ENCODE data around the gene SLC12A3. TPM values are rescaled to one million over a fixed set of nuclear protein-coding genes. Genes with fewer than 3 reads are reported as not detected.

The SLC12A3 gene
- total RNA-seq, 1 experiment from 2014 or later = not detected

DNA sequence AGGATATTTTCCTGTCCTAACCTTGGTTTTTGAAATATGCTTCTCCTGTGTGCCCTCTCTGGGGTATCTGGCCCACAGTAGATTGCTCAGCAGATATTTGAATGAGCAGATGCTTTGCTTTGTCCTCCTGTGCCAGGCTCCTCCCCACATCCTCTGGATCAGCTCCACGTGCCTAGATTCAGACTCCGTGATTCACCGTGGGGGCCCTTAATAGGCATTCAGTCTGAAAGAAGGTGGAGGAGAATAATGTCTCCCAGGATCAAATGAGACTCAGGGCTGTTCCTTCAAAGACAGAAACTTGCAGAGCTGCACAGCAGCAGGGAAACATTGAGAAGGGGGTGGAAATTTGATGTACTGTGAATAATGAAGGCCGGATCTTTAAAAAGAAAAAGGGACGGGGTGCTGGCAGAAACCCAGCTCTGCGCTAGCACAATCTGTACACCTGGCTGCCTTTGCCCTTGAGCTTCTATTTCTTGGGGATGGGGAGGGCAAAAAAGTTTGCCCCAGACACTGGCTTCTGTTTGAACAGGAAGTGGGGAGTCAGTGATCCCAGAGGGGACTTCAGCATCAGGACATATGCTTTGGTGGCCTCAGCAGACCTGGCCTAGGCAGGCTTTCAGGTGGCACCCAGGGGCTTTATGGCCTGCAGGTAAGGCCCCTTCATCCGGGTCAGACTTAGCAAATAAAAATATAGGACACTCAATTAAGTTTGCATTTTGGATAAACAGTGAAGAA is 15.9 kb upstream of the SLC12A3 start:
- ChIA-PET POLR2A (no interaction called here), CTCF (interaction anchor here (2.1 kb wide), 2 partner anchors 62 to 248 kb away, joined by 6 to 7 read pairs; no protein-coding TSS in a partner anchor)
- H3K27ac Mint-ChIP-seq = no peak overlapping the region
- H3K9me3 Mint-ChIP-seq = peaks cover 11% of the 10 kb centered on the region; the same call in 1 of the 2 replicates
- H3K4me1 Mint-ChIP-seq = peaks cover 31% of the 10 kb centered on the region
- DNase-seq (ENCODE audit: low spot score) (no peak), ATAC-seq (peak; percentile 55)
- H3K36me3 Mint-ChIP-seq = peaks cover 12% of the 10 kb centered on the region
- no peaks in the 10 kb centered on the region for H3K27me3 Mint-ChIP-seq (ENCODE audit: low read depth)
- H3K4me3 Mint-ChIP-seq = no peak overlapping the region
- TF ChIP-seq, protein P1, sequence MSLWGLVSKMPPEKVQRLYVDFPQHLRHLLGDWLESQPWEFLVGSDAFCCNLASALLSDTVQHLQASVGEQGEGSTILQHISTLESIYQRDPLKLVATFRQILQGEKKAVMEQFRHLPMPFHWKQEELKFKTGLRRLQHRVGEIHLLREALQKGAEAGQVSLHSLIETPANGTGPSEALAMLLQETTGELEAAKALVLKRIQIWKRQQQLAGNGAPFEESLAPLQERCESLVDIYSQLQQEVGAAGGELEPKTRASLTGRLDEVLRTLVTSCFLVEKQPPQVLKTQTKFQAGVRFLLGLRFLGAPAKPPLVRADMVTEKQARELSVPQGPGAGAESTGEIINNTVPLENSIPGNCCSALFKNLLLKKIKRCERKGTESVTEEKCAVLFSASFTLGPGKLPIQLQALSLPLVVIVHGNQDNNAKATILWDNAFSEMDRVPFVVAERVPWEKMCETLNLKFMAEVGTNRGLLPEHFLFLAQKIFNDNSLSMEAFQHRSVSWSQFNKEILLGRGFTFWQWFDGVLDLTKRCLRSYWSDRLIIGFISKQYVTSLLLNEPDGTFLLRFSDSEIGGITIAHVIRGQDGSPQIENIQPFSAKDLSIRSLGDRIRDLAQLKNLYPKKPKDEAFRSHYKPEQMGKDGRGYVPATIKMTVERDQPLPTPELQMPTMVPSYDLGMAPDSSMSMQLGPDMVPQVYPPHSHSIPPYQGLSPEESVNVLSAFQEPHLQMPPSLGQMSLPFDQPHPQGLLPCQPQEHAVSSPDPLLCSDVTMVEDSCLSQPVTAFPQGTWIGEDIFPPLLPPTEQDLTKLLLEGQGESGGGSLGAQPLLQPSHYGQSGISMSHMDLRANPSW (CRISPR knock-in tag; conservative IDR thresholded peaks at IDR 0.05; ENCODE audit: low read depth) = no peak
- TF ChIP-seq, protein P2, sequence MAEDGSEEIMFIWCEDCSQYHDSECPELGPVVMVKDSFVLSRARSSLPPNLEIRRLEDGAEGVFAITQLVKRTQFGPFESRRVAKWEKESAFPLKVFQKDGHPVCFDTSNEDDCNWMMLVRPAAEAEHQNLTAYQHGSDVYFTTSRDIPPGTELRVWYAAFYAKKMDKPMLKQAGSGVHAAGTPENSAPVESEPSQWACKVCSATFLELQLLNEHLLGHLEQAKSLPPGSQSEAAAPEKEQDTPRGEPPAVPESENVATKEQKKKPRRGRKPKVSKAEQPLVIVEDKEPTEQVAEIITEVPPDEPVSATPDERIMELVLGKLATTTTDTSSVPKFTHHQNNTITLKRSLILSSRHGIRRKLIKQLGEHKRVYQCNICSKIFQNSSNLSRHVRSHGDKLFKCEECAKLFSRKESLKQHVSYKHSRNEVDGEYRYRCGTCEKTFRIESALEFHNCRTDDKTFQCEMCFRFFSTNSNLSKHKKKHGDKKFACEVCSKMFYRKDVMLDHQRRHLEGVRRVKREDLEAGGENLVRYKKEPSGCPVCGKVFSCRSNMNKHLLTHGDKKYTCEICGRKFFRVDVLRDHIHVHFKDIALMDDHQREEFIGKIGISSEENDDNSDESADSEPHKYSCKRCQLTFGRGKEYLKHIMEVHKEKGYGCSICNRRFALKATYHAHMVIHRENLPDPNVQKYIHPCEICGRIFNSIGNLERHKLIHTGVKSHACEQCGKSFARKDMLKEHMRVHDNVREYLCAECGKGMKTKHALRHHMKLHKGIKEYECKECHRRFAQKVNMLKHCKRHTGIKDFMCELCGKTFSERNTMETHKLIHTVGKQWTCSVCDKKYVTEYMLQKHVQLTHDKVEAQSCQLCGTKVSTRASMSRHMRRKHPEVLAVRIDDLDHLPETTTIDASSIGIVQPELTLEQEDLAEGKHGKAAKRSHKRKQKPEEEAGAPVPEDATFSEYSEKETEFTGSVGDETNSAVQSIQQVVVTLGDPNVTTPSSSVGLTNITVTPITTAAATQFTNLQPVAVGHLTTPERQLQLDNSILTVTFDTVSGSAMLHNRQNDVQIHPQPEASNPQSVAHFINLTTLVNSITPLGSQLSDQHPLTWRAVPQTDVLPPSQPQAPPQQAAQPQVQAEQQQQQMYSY (CRISPR knock-in tag; IDR thresholded peaks at IDR 0.05) = no peak
- no peak for TF ChIP-seq NR1H2 (CRISPR knock-in tag; IDR thresholded peaks at IDR 0.05)
- TF ChIP-seq ZNF121 (CRISPR knock-in tag; IDR thresholded peaks at IDR 0.05) = no peak

DNA sequence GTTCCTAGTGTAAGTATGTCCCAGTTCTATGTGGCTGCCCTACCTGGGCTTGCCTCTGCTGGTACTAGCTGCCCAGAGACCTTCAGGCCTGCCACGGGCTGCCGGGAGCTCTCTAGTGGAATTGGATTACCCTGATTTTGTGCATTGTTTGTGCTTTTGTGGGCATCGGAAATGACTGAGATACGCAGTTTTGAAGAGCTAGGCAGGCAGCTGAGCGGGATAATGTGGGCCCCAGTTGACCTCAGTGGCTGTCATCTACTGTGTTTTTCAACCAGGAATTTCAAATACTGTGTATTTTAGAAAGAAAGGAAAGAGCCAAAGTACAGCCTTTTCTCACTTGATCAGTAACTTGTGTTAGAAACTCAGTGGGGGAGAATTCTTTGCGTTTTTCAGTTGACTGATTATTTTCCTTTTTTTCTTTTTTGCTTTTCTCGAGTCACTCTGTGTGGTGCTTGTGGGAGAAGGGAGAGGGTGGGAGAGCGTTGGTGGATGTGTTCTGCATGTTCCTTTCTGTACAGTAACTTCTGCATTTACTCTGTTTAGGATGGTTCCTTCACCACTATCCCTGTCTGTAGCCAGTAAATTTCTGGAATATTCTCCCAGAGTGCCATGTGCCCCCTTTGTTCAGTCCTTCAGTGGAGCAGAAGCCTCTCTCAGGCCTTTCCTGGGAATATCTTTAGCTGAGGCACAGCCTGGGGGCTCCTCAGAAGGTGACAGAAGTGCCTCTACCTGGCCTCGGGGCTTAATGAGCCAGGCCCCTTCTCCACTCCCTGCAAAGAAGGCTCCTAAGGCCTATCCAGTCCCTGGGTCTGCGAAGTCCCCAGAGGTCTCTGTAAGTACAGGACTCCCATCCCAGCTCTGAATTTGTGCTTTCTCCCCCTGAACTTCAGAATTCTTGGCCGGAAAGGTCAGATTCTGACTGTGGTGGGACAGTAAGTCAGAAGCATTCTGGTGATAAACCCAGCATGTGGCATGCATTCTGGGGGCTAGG is 15.0 kb upstream of the SLC12A3 start:
- no peak for ATAC-seq

More for the DNA sequence above, 15.0 kb upstream of the SLC12A3 start:
- no peak overlapping the region for H3K4me3 Mint-ChIP-seq
- no peak for DNase-seq (ENCODE audit: low spot score)
- H3K27ac Mint-ChIP-seq = no peak overlapping the region
- CTCF ChIA-PET = interaction anchor here (1.2 to 2.4 kb wide), 5 partner anchors 11 to 249 kb away, joined by 5 to 10 read pairs (median 7); no protein-coding TSS in a partner anchor
- peaks cover 7% of the 10 kb centered on the region for H3K36me3 Mint-ChIP-seq
- H3K9me3 Mint-ChIP-seq = peaks cover 11% of the 10 kb centered on the region; the same call in 1 of the 2 replicates
- TF ChIP-seq SOX15 (CRISPR knock-in tag; IDR thresholded peaks at IDR 0.05) (no peak), TP53 (CRISPR knock-in tag; IDR thresholded peaks at IDR 0.05) (no peak), FOXK1 (CRISPR knock-in tag; IDR thresholded peaks at IDR 0.05) (no peak)
- TF ChIP-seq, protein P3, sequence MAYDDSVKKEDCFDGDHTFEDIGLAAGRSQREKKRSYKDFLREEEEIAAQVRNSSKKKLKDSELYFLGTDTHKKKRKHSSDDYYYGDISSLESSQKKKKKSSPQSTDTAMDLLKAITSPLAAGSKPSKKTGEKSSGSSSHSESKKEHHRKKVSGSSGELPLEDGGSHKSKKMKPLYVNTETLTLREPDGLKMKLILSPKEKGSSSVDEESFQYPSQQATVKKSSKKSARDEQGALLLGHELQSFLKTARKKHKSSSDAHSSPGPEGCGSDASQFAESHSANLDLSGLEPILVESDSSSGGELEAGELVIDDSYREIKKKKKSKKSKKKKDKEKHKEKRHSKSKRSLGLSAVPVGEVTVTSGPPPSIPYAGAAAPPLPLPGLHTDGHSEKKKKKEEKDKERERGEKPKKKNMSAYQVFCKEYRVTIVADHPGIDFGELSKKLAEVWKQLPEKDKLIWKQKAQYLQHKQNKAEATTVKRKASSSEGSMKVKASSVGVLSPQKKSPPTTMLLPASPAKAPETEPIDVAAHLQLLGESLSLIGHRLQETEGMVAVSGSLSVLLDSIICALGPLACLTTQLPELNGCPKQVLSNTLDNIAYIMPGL (CRISPR knock-in tag; IDR thresholded peaks at IDR 0.05) = no peak
- TF ChIP-seq, protein P4, sequence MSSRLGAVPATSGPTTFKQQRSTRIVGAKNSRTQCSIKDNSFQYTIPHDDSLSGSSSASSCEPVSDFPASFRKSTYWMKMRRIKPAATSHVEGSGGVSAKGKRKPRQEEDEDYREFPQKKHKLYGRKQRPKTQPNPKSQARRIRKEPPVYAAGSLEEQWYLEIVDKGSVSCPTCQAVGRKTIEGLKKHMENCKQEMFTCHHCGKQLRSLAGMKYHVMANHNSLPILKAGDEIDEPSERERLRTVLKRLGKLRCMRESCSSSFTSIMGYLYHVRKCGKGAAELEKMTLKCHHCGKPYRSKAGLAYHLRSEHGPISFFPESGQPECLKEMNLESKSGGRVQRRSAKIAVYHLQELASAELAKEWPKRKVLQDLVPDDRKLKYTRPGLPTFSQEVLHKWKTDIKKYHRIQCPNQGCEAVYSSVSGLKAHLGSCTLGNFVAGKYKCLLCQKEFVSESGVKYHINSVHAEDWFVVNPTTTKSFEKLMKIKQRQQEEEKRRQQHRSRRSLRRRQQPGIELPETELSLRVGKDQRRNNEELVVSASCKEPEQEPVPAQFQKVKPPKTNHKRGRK (CRISPR knock-in tag; IDR thresholded peaks at IDR 0.05; ENCODE audit: borderline replicate concordance) = no peak
- TF ChIP-seq, protein P5, sequence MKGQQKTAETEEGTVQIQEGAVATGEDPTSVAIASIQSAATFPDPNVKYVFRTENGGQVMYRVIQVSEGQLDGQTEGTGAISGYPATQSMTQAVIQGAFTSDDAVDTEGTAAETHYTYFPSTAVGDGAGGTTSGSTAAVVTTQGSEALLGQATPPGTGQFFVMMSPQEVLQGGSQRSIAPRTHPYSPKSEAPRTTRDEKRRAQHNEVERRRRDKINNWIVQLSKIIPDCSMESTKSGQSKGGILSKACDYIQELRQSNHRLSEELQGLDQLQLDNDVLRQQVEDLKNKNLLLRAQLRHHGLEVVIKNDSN (CRISPR knock-in tag; IDR thresholded peaks at IDR 0.05) = no peak
- POLR2A ChIA-PET = no interaction called here
- peaks cover 31% of the 10 kb centered on the region for H3K4me1 Mint-ChIP-seq
- H3K27me3 Mint-ChIP-seq (ENCODE audit: low read depth) = no peaks in the 10 kb centered on the region

Measured in WTC11 (cell line).